Breast epithelium (tissue), 3 donors: ENCODE results near the gene CD24.

Experiments
- CTCF ChIP-seq, 3 donors: fragments of 450-650 bp; IDR thresholded peaks; one replicate each; pipeline ENCODE4 v1.5.1; 2016 to 2017; ENCODE audit warnings: antibody characterized with exemption in 3 of 3, mild to moderate bottlenecking in 3 of 3, moderate library complexity in 3 of 3
- POLR2A ChIP-seq: fragments of 450-650 bp; IDR thresholded peaks from one replicate; pipeline ENCODE4 v1.6.1; 2016; ENCODE audit warnings: antibody characterized with exemption, mild to moderate bottlenecking, moderate library complexity
- POLR2AphosphoS5 ChIP-seq, 3 donors: sonication (generic); formaldehyde crosslinking; IDR thresholded peaks; one replicate each; pipeline ENCODE4 v1.6.1; 2017; ENCODE audit warnings: antibody characterized with exemption in 3 of 3

GRCh38 chr6:106966229-106966628 is 8.3 kb downstream of the CD24 start:
- TF ChIP-seq CTCF (IDR thresholded peaks at IDR 0.05) = no peak
- TF ChIP-seq POLR2A = no peak
- no peak for TF ChIP-seq POLR2AphosphoS5 (IDR thresholded peaks at IDR 0.05)
